ENCODE data around the gene UNC5C.

The UNC5C gene

DNA sequence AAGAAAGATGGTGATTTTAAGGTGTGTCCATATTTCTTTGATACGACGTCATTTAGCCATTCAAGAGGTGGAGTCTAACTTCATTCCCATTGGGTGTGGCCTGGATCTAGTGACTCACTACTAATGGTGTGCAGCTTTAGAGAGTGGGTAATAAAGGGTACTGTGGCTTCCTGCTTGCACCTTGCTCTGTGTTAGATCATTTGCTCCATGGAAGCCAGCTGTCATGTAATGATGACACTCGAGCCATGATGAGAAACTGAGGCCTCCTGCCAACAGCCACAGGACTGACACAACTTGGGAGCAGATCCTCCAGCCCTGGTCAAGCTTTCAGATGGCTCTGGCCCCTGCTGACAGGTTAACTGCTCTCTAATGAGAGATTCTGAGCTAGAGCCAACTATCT is 82.0 kb downstream of the UNC5C start:
- no peak for DNase-seq (ENCODE audit: low read depth)

GRCh38 chr4:95465010-95465409 is 83.8 kb downstream of the UNC5C start:
- DNase-seq (ENCODE audit: low read depth), result no peak

DNA sequence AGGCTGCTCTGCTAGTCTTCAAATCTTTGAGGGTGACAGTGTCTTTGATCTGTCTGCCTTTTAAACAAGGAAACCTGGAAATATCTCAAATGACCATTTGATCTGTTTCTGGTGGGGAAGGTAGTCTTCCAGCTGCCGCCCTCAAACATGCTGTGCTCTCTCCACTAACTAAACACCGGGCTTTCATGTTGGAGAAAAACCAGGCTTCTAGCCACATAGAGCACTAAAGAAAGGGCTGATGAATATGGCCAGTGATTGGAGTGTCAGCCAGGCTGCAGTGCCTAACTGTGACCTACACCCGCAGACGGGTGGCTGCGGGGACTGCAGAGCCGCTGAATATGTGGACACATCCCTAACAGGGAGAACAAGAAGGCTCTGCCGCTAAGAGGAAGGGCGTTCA is 85.9 kb downstream of the UNC5C start:
- DNase-seq (ENCODE audit: low read depth), result no peak

DNA sequence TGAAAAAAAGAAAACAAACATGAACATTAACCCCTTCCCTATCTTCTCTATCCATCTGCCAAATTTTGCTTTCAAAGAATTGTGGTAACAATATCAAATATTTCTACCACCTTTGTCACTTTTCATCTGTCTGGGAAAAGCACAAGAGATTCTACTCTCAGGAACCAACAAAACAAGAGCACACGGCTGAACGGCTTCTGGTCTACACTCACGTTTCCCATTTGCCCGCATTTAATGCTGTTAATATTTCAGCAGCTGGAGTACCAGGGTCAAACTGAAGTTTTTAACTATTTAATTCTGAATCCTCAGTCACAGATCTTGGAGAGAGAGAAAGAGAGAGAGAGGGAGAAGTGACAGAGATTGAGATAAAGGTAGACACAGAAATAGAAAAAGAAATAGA is 91.4 kb downstream of the UNC5C start:
- no peak for DNase-seq (ENCODE audit: low read depth)

- DNase-seq (ENCODE audit: low read depth), result no peak
Measured at GRCh38 chr4:95450294-95450693, 98.5 kb downstream of the UNC5C start.

DNA sequence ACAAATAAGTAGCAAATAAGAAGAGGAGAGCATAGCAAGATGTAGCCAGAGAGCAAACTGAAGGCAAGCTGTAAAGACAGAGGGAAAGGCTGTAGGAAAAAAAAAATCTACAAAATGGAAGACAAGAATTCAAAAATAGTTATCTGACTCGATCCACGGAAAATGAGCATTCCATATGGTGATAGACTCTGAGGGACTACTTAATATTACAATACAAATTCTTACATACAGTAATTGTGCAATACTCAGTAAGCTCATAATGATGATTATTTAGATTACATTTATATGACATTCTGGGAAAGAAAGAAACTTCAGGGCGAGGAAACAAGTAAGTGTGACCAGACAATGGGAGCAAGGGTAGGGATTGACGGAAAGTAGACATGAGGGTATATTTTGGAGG is 102.6 kb downstream of the UNC5C start:
- DNase-seq (ENCODE audit: low read depth), result no peak

DNA sequence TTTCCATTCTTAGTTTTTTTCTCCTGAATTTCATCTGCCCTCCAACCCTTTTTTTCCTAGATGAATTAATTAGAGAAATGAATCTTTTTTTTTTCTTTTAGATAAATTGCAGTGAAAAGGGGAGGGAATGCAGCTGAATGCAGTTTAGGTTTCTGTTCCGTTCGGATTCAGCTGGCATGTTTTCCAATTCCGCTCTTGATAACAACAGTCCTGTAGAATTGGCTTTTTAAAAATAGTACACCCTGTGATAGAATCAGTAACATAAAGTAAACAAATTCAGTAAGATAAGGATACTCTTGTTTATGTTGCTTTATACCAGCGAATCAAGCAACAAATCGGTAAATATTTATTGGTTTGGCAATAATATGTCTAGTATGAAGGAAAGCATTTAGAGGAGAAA is 103.5 kb downstream of the UNC5C start:
- DNase-seq (ENCODE audit: low read depth), result no peak

GRCh38 chr4:95444812-95445211 is 104.0 kb downstream of the UNC5C start:
- no peak for DNase-seq (ENCODE audit: low read depth)

DNA sequence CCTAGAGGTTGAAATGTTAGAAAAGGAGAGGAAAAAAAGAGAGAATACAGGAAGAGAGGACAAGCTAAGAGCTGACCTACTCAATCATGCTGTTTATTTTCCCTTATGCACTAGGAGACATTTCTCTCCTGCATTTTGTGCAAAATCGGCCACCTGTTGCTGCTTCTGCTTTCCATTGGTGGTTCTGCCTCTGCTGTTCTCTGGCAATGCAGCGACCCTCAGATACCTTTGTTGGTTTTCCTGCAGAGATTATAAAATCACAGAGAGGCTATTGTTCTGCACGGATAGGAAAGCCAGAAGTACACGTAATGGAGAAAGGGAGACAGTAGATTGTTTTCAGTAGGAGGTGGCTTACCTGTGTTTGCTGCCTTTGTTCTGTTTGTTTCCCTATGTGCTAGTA is 108.9 kb downstream of the UNC5C start:
- DNase-seq (ENCODE audit: low read depth), result no peak

- no peak for DNase-seq (ENCODE audit: low read depth)
Measured at GRCh38 chr4:95439071-95439470, 109.7 kb downstream of the UNC5C start.

DNA sequence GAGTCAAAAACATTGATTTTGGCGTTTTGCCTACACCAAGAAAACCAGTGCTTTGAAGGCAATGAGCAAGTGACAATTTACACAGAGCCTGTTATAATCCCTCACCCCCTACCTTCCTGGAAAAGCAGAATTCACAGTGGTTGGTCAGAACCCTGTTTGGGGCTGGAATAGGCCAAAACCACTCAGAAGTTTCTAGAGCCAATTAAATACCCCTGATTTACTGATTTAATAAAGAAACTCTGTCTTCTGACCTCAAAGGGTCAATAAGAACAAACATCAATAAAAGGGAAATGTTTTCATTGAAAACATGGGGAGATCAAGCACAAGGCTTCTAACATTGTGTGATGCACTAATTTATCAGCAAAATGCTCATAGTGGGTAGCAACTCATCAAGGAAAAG is 116.3 kb downstream of the UNC5C start:
- DNase-seq (ENCODE audit: low read depth), result no peak

DNA sequence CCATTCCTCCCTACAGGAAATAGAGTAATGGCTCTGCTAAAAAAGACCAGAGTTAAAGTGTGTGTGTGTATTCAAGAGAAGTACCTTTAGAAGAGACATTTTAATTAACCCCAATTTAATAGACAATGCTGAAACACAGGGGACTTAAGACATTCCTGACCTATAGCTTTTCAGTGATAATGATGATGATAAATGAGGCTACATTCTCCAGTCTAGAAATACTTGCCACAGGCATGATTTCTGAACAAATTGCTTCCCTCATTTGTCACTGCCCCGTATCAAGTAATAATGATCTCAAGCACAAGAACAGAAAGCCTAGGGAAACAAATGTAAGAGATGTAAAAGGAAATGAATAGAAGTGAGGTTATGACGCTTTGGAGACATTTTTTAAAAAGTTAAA is 117.1 kb downstream of the UNC5C start:
- no peak for DNase-seq (ENCODE audit: low read depth)

DNA sequence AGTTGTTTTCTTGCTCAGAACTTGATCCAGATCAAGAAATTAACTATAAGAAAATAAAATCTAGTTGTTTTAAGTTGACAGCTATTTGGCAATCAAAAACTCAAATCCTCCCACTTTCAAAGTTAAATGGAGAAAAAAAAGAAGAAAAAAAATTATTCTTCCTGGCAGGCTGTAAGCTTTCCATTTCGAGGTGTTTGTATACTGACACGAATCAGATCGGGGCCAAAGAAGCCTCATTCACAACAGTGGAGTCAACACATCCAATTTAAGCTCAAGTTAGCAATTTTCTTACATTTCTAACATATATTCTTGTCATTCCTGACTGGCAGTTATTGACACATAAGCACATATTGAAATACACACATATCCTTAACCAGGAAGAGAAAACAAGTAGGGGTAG is 119.4 kb downstream of the UNC5C start:
- DNase-seq (ENCODE audit: low read depth), result no peak

DNA sequence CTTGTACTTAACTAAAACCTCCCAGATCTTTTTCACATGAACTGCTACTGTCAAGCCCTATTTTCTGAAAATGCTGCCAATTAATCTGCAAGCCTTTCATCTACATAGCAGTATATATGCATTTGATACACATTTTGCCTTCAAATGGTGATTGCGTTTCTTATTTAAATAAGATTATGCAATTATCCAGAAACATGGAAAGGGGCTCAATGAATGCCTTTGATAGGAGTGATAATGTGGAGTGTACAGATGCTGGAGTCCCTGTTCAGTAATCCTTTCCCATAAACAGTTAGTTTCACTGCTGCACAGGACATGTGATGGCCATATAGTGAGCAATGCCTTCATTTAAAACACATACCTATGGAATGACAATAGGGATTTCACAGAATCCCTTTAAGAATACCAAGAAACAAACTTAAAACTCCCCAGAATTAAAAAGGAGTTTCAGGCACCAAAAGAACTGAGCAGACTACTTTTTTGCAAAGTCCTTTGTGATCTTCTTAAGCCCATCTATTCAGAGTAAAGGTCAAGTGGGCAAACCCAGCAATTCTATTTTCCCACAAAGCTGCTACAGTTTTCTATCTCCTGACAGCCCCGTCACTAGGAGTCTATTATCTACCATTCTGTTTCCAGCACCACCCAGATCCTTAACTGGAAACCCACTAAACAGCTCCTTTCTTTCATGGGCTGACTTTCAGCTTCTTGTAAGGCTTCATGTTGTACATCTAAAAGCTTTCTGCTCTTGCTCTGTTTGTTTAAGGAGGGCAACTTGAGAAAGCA is 120.3 kb downstream of the UNC5C start:
- DNase-seq (ENCODE audit: low read depth), result no peak

- DNase-seq (ENCODE audit: low read depth), result no peak
Measured at GRCh38 chr4:95426455-95426854, 122.3 kb downstream of the UNC5C start.

DNA sequence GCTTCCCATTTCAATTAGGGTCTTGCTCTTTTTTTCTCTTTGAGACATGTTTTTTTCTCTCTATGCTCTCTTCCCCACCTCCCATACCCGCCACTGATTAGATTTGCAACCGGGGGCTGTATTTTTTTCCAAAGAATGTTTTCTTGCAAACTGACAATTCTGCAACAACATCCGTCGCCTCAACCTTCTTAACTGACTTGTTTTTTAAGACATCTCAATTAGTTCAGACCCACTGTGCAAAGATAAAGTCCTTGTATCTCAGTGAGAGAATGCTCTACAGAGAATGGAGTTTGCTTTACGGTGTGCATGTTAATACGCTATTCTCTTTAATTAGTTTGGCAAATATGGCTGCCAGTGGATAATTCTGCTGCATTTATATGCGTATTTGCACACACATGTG is 126.3 kb downstream of the UNC5C start:
- no peak for DNase-seq (ENCODE audit: low read depth)

DNA sequence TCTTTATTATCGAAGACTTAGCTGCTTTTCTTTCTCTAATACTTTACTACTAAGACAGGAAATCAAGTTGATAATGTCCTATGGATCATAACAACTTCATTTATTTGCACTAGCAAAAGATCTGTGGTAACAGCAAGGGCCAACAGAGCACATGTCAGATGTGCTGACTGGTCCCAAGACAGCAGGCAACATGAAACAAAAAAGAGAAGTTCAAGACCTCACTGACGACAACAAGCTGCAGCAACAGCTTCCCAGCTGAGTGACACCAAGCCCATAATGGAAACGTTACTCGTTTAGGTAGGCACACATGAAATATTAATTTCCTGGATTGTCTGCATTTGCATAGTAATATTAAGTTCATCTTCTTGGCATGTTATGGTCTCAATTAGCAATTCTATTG is 126.9 kb downstream of the UNC5C start:
- no peak for DNase-seq (ENCODE audit: low read depth)

GRCh38 chr4:95417531-95417930 is 131.2 kb downstream of the UNC5C start:
- no peak for DNase-seq (ENCODE audit: low read depth)

DNA sequence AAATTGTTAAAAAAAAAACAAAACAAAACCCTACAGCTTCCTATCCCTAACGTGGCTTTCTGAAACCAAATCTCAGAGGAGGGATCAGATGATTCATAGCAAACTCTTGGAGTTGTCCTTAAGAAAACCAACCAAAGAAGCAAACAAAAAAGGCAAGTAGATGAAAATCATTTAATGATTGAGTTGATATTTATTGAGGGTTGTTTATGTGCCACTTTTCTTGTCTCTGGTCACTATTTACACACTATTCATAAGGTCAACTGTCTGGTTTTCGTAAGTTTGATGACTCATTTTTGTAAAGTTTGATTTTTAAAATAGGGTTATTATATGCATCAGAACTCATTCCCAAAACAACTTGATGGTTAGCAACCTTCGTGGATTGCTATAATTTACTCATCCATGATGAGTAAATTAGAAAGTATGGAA is 133.4 kb downstream of the UNC5C start:
- no peak for DNase-seq (ENCODE audit: low read depth)

GRCh38 chr4:95411371-95412088 is 137.2 kb downstream of the UNC5C start:
- DNase-seq (ENCODE audit: low read depth), result no peak

- no peak for DNase-seq (ENCODE audit: low read depth)
Measured at GRCh38 chr4:95410387-95410977, 138.3 kb downstream of the UNC5C start.

DNA sequence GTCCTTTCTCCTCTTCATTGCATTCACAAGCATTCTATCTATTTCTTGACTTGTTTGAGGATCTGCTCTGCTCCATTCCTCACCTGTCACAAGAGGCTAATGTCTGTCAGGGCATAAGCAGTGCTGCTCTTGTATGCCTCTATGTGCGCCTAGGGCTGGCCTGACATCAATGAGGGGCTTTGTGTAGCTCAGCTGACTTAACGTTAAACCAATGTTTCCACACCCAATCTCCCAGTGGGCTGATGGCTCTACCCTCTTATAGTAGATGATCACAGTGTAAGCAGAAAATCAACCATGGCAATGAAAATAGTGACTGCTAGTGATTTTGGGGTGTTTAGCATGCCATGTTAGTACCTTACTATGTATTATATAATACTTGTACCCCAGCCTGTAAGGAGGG is 139.0 kb downstream of the UNC5C start:
- DNase-seq (ENCODE audit: low read depth), result no peak

DNA sequence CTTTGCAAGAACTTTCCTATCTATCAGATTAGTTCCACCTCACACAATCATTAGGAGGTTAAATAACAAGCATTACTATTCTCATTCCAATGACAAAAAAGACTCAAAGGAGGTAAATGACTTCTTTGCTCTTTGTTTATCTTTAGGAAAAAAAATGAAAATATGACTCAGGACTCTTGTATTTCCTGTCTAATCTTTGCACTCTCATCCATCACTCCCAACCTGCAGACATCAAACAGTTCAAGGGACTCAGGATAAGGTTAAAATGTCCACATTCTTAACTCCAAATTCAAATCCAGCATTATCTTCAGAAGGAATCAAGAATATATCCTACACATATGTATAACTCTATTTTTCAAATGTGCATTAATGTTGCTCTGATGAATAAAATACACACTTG is 139.6 kb downstream of the UNC5C start:
- no peak for DNase-seq (ENCODE audit: low read depth)

Measured in CMK (cell line).